Heart left ventricle (tissue), 13 donors: ENCODE results near the gene SLC6A7.

Experiments used
- POLR2A ChIP-seq, 2 donors: fragments of 450-650 bp; IDR thresholded peaks; one replicate each; pipeline ENCODE4 v1.6.1; 2017; ENCODE audit warnings: antibody characterized with exemption in 2 of 2, mild to moderate bottlenecking in 2 of 2, moderate library complexity in 2 of 2
- TF ChIP-seq, protein P1 (sequence below), 12 donors: fragments of 200-600 bp; sonication (generic) in 4 of 12; IDR thresholded peaks; one replicate each; pipeline versions ENCODE4 v1.5.0 to v1.8.0; 2018 to 2022; ENCODE audit warnings: antibody characterized with exemption in 12 of 12, mild to moderate bottlenecking in 5 of 12
- donor health status: ischemic (EF 13 %, LVEDD 7.1; RV severe dilation, severe dysfunction).
- donor health status: DM: no; HTN: yes; CAD: no.
- donor health status: DM: no; HTN: no; CAD: no.
- donor health status: ischemic (EF 25% LVEDD 6.9; RV normal size, moderate dysfunction).
- donor health status: ischemic (EF 25% LVEDD 5.7; RV mildly dilated, moderate dysfunction).
- donor health status: ischemic (EF 35%, LVEDD 5.7; RV mildly dilated, moderate dysfunction).
- donor health status: nonischemic (EF 11% LVEDD 7.7; RV severe dilation, severe dysfunction).
- donor health status: DM: yes; HTN: yes; CAD: no.
- donor health status: PGD.
- donor health status: ischemic (EF 29% LVEDD 5.4; RV normal size, mild dysfunction).
- donor health status: nonischemic (EF 23%, LVEDD 6.1; RV moderate dilation, normal function).

- TF ChIP-seq, protein P1, sequence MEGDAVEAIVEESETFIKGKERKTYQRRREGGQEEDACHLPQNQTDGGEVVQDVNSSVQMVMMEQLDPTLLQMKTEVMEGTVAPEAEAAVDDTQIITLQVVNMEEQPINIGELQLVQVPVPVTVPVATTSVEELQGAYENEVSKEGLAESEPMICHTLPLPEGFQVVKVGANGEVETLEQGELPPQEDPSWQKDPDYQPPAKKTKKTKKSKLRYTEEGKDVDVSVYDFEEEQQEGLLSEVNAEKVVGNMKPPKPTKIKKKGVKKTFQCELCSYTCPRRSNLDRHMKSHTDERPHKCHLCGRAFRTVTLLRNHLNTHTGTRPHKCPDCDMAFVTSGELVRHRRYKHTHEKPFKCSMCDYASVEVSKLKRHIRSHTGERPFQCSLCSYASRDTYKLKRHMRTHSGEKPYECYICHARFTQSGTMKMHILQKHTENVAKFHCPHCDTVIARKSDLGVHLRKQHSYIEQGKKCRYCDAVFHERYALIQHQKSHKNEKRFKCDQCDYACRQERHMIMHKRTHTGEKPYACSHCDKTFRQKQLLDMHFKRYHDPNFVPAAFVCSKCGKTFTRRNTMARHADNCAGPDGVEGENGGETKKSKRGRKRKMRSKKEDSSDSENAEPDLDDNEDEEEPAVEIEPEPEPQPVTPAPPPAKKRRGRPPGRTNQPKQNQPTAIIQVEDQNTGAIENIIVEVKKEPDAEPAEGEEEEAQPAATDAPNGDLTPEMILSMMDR (IDR thresholded peaks at IDR 0.05): no peak
- TF ChIP-seq POLR2A (IDR thresholded peaks at IDR 0.05): no peak
Observed at GRCh38 chr5:150163035-150163434, 26.8 kb upstream of the SLC6A7 start.
